Esophagus muscularis mucosa (tissue), 3 donors: Measurements from ENCODE around the gene C6orf136.

Source experiments
- CTCF ChIP-seq, 3 experiments: fragments of 200-600 bp in 2 of 3; fragments of 450-650 bp in 1 of 3; sonication (generic) in 2 of 3; IDR thresholded peaks; one replicate each; pipeline ENCODE4 v1.5.1; 2017 to 2019; ENCODE audit warnings: antibody characterized with exemption in 3 of 3, mild to moderate bottlenecking in 2 of 3, moderate library complexity in 1 of 3
- POLR2A ChIP-seq: fragments of 450-650 bp; IDR thresholded peaks from one replicate; pipeline ENCODE4 v1.6.1; 2017; ENCODE audit warnings: antibody characterized with exemption, moderate library complexity, mild to moderate bottlenecking, low read depth
- POLR2AphosphoS5 ChIP-seq, 2 donors: sonication (generic); formaldehyde crosslinking; IDR thresholded peaks; one replicate each; pipeline ENCODE4 v1.6.1; 2017; ENCODE audit warnings: antibody characterized with exemption in 2 of 2

- TF ChIP-seq POLR2A, result no peak
- TF ChIP-seq CTCF (IDR thresholded peaks at IDR 0.05), result no peak
- no peak for TF ChIP-seq POLR2AphosphoS5 (IDR thresholded peaks at IDR 0.05)
These were observed 9.6 kb downstream of the C6orf136 start for GRCh38 chr6:30656513-30656912.
